ENCODE results near the gene PRKCZ.

The PRKCZ gene

GRCh38 chr1:2173546-2174347 lies 123.5 kb downstream of the PRKCZ start:
- no peak overlapping the region for H3K4me3 ChIP-seq (ENCODE audit: low read depth, low read length)

- no peak overlapping the region for H3K4me3 ChIP-seq (ENCODE audit: low read depth, low read length)
Measured at GRCh38 chr1:2174348-2175054, 124.3 kb downstream of the PRKCZ start.

GRCh38 chr1:2175055-2175414 lies 124.8 kb downstream of the PRKCZ start:
- H3K4me3 ChIP-seq (ENCODE audit: low read depth, low read length), result no peak overlapping the region

- no peak overlapping the region for H3K4me3 ChIP-seq (ENCODE audit: low read depth, low read length)
Measured at GRCh38 chr1:2175681-2176454, 125.7 kb downstream of the PRKCZ start.

GRCh38 chr1:2176615-2177014 lies 126.4 kb downstream of the PRKCZ start:
- no peak overlapping the region for H3K4me3 ChIP-seq (ENCODE audit: low read depth, low read length)

GRCh38 chr1:2177541-2177940 lies 127.3 kb downstream of the PRKCZ start:
- no peak overlapping the region for H3K4me3 ChIP-seq (ENCODE audit: low read depth, low read length)

- no peak overlapping the region for H3K4me3 ChIP-seq (ENCODE audit: low read depth, low read length)
Measured at GRCh38 chr1:2177946-2178538, 127.8 kb downstream of the PRKCZ start.

GRCh38 chr1:2178875-2179274 lies 128.7 kb downstream of the PRKCZ start:
- H3K4me3 ChIP-seq (ENCODE audit: low read depth, low read length), result no peak overlapping the region

GRCh38 chr1:2179283-2180013 lies 129.2 kb downstream of the PRKCZ start:
- no peak overlapping the region for H3K4me3 ChIP-seq (ENCODE audit: low read depth, low read length)

- H3K4me3 ChIP-seq (ENCODE audit: low read depth, low read length), result no peak overlapping the region
Measured at GRCh38 chr1:2180297-2181245, 130.4 kb downstream of the PRKCZ start.

GRCh38 chr1:2181271-2181670 lies 131.1 kb downstream of the PRKCZ start:
- no peak overlapping the region for H3K4me3 ChIP-seq (ENCODE audit: low read depth, low read length)

- no peak overlapping the region for H3K4me3 ChIP-seq (ENCODE audit: low read depth, low read length)
Measured at GRCh38 chr1:2181752-2182151, 131.5 kb downstream of the PRKCZ start.

- H3K4me3 ChIP-seq (ENCODE audit: low read depth, low read length), result no peak overlapping the region
Measured at GRCh38 chr1:2182376-2182775, 132.2 kb downstream of the PRKCZ start.

GRCh38 chr1:2183937-2184334 lies 133.7 kb downstream of the PRKCZ start:
- no peak overlapping the region for H3K4me3 ChIP-seq (ENCODE audit: low read depth, low read length)

- H3K4me3 ChIP-seq (ENCODE audit: low read depth, low read length), result no peak overlapping the region
Measured at GRCh38 chr1:2184531-2184930, 134.3 kb downstream of the PRKCZ start.

- no peak overlapping the region for H3K4me3 ChIP-seq (ENCODE audit: low read depth, low read length)
Measured at GRCh38 chr1:2184934-2185333, 134.7 kb downstream of the PRKCZ start.

GRCh38 chr1:2185880-2186855 lies 136.0 kb downstream of the PRKCZ start:
- no peak overlapping the region for H3K4me3 ChIP-seq (ENCODE audit: low read depth, low read length)

- no peak overlapping the region for H3K4me3 ChIP-seq (ENCODE audit: low read depth, low read length)
Measured at GRCh38 chr1:2186901-2187300, 136.7 kb downstream of the PRKCZ start.

Measured in iPS-11a (cell line).